NCI-H82 (cell line): Measurements from ENCODE around the gene NHSL2.
"Not testable (repeated sequence)": the region's sequence is repeated elsewhere in the genome, so short reads cannot be mapped to it uniquely, and the experiment has no call there.

ENCODE experiments used
- DNase-seq: peaks from one replicate; lab custom pipeline; 2025; lab: John Stamatoyannopoulos, UW

Gene NHSL2

DNA sequence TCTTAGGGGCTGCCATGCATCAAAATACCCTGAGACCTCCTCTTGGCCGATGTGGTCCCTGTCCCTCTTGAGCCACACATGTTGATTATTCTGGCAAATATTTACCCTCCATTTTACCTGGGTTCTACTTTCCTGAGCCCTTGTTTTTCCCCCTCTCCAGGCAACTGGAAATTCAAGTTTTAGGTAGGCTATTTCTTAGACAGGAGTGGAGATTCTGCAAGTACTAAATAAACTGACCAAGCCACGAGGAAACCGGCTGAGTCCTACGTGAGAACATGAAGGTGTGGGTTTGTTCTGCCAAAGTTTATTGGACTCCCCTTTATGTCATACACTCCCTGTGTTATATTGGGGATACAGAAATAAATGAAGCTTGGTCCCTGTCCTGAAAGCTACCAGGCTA is 133.0 kb downstream of the NHSL2 start:
- DNase-seq = no peak

DNA sequence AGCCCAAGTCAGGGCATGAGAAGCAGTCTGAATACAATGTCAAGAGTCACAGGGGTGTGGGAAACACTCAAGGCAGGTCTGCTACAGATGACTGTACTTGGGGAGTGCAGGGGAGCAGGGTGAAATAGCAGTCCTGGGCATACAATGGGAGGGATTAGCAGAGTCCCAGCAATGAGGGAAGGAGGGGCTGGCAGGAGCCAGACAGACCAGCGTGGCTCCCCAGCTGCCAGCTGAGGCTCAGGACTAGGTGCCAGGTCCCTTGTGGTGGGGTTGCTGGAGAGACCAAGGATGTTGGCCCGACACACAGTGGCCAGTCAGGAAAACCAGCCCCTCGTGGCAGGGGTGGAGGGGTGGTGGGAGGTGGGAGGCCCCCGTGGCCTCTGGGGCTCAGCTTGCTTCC is 134.5 kb downstream of the NHSL2 start:
- DNase-seq = peak; percentile 61

DNA sequence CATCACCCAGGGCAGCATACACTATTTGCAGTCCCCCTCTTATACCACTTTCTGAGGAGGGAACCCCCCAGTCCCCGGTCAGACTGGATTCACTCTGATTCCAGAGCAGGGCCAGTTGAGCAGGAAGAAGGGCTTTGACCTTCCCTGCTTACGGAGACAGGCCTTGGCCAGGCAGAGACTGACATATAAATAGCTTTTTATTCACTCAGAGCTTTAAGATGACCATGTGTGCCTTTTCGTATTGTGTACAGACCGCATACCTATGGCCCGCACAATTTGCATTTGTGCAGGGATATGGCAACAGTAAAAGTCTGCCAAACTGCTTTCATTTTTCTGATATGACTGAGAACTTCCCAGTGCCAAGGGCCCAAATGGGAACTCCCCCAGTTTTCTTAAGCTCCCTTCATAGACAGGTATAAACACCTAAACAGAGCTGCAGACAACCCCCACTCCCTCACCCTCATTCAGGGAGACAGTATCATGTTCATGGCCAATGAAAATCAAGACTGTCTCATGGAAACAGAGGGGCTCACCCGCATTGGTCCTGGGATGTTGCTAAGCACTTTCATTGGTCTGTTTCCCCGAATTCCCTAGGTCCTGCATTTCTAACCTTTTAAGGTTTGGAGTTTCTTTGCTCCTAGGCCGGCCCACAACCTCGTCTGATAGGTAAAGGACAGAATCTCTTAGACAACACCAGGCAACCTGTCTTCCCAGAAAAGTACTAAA is 135.1 kb downstream of the NHSL2 start:
- peak; percentile 78 for DNase-seq

DNA sequence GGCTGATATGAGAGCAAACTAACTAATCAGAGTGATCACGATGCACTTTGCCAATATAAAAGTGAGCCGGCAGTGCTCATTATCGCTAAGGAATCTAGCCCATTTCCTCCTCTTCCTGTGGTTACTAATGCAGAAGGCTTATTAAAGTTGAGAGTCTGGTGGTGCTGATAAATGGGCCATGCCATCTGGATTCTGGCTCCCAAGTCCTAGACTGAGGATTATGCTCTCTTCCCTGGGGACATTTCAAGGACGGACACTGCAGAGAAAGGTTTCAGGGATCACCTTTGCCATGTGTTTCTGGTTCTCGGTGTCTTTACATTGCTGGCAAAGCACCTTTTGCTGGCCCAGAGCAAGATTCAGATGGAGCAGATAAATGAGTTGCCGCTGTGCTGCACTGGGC is 135.8 kb downstream of the NHSL2 start:
- peak; percentile 93 for DNase-seq

- DNase-seq = peak; percentile 68
Measured at GRCh38 chrX:72048510-72049455, 138.1 kb downstream of the NHSL2 start.

DNA sequence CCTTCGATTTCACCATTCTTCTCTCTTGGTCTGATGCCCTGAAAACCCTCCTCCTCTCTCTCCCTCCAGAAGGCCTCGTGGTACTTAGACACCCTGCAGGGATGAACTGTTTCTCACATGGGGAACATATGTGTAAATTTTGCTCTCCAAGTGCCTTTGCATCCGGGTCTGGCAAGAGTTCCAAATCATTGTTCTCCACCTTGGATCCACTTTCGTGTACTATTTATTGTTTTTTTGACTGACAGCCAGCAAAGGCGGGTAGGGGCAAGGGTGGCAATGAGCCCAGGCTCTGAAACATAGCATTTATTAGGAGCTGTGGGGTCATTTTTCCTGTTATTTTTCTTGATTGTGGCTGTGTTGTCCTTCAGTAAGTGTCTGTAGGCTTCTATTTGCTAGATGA is 139.4 kb downstream of the NHSL2 start:
- DNase-seq = no peak

GRCh38 chrX:72051589-72051988 is 140.9 kb downstream of the NHSL2 start:
- DNase-seq = no peak

DNA sequence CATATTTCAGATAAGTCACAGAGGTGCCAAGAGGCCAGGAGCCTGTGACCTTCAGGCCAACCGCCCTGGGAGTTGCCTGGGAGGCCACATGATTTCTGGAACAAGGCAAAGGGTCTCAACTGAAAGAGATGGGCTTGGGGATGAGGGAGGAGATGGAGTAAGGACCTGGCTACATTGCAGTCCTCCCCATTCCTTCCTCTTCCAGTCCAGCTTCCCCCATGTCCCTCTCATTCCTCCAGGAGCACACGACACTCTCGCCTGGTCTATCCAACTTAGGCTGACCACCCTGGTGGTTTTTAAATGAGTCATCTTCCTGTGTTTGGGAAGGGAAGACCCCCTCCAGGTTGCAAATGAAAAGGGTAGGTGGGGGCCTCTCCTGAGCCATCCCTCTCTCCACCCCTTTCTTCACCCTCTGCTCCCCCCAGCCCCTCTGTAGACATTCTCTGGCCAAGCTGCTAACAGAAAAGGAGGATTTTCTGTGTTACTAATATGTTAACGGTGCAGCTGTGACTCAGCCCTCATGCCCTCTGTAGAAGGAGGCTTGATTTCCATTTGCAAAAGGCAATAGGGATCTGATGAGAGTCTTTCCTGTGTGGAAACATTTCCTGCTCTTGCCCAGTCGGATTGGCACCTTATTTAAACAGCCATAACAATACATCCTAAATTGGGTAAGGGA is 141.9 kb downstream of the NHSL2 start:
- no peak for DNase-seq

GRCh38 chrX:72053508-72053907 is 142.9 kb downstream of the NHSL2 start:
- no peak for DNase-seq

DNA sequence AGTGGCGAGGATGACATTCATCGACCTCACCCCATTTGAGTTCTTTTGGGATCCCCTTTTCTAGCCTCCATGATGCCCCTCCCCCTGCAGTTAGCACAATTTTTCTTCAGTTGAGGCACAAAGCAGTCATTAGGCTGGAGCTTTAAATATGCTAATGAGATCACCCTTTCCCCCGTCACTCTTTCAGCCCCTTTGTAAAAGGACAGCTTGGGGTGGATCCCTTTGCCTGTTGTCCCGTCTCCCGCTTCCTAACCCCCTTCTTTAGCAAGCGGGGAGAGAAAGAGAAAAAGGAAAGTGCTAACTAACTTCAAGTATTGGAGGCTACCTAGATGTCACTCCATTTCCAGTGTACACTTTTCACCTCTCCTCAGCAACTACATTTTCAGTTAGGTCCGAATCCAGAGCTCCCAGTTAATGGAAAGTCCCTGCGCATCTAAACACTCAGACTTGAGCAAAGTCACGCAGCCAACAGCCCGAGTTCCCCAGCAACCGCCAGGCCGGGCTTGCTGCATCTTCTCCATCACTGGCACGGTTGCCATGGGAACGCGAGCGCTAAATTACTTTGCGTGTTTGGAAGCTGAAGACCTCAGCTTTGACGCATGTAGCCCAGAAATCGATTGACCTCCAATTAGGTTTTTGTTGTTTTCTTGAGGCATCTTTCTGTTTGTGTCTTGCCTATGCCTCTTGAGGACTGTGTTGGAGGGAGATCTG is 144.3 kb downstream of the NHSL2 start:
- no peak for DNase-seq

- DNase-seq = no peak
Measured at GRCh38 chrX:72057331-72057730, 146.7 kb downstream of the NHSL2 start.

- no peak for DNase-seq
Measured at GRCh38 chrX:72057849-72058248, 147.2 kb downstream of the NHSL2 start.

GRCh38 chrX:72058346-72058745 is 147.7 kb downstream of the NHSL2 start:
- DNase-seq = not testable (repeated sequence)

DNA sequence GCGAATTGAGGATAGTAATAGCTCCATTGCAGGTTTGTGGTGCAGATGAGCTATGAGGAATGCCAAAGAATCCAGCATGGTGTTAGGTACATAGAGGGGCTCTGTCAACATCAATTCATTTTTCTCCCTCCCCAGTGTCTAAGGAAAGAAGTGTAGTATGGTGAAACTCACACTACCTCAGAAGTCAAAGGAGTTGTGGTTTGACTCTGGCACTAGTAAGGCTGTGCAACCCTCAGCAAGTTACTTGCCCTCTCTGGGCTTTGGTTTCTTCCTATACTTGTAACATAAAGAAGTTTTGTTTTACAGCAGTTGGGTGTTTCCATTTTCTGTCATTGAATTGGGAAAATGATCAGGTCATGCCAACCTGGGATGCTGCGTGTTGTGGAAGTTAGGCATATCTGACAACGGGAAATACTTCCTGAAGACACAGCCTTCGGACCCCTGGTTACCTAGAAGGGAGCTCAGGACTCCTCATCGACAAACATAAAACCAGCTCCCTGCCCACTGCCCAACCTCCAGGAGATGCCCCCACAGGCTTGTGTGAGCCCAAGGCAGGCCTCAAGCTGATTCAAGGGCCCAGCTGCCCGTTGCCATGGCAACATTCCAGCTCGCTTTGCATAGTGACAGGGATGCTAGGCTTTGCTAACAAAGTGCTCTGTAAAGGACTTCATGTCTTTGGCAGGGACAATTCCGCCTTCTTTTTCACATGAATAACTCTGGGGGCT is 149.7 kb downstream of the NHSL2 start:
- peak; percentile 28 for DNase-seq

DNA sequence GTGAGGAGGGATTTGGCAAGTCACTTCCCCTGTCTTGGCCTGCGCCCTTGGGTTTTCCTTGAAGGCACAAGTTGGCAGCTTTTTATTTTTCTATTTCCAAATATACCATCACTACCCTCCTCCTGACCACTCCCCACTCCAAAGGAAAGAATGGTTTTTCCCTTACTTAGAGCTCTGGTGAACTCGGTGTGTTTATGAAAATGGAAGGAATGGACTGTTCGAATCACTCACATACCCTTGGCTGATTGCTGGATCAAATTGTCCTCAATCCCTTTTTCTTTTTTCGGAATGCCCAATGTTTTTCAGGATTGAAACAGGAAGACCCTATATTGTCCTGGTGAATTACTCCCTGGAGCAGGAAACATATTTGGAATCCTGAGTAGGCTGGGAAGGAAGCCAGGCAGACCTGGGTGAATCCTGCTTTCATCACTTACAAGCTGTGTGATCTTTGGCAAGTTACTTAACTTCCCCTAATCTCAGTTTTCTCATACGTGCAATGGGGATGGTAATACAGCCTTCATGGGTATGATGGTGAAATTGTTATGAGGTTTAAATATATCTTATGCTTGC is 150.4 kb downstream of the NHSL2 start:
- no peak for DNase-seq

DNA sequence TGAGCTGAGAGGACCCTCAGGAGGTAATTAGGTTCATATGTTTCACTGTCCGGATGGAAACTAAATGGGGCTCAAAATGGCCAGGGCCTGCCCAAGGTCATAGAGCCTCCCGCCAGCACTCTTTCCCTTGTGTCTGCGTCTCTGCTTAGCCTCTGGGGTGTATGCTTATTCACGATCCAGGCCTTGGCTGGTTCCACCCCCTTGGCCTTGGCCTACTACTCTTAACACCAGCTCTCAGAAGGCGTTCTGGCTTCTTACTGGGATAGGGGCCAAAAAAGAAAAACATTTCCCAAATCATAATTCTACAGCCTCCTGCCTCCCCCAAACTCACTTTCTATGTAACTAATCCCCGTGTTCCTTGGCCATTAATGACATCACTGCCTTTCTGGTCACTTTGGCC is 152.3 kb downstream of the NHSL2 start:
- no peak for DNase-seq

GRCh38 chrX:72069350-72070160 is 158.9 kb downstream of the NHSL2 start:
- no peak for DNase-seq

- DNase-seq = no peak
Measured at GRCh38 chrX:72071213-72071612, 160.6 kb downstream of the NHSL2 start.

- DNase-seq = peak; percentile 42
Measured at GRCh38 chrX:72073633-72074032, 163.0 kb downstream of the NHSL2 start.

DNA sequence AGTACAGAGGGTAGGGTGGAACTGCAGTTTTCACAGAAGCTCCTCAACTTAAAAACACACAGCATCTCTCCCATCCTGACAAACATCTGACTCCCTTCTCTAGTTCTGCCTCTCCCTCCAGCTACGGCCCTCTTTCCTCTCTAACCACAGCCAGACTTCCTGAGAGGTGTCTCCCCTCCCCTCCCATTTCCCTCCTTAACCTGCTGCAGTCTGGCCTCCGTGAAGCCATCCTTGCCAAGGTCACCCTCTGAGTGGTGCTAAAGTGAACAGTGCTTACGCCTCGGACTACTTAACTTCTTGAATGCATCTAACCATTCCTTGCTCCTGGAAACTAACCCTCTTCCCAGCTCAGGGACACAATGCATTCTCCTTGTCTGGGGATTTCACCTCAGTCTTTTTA is 167.8 kb downstream of the NHSL2 start:
- no peak for DNase-seq
